Heart left ventricle (tissue), 13 donors: ENCODE results near the gene AAK1.

ENCODE experiments used
- POLR2A ChIP-seq, 2 donors: fragments of 450-650 bp; IDR thresholded peaks; one replicate each; pipeline ENCODE4 v1.6.1; 2017; ENCODE audit warnings: antibody characterized with exemption in 2 of 2, mild to moderate bottlenecking in 2 of 2, moderate library complexity in 2 of 2
- TF ChIP-seq, protein P1 (sequence below), 12 donors: fragments of 200-600 bp; sonication (generic) in 4 of 12; IDR thresholded peaks; one replicate each; pipeline versions ENCODE4 v1.5.0 to v1.8.0; 2018 to 2022; ENCODE audit warnings: antibody characterized with exemption in 12 of 12, mild to moderate bottlenecking in 5 of 12
- donor health status: ischemic (EF 13 %, LVEDD 7.1; RV severe dilation, severe dysfunction).
- donor health status: DM: no; HTN: yes; CAD: no.
- donor health status: DM: no; HTN: no; CAD: no.
- donor health status: ischemic (EF 25% LVEDD 6.9; RV normal size, moderate dysfunction).
- donor health status: ischemic (EF 25% LVEDD 5.7; RV mildly dilated, moderate dysfunction).
- donor health status: ischemic (EF 35%, LVEDD 5.7; RV mildly dilated, moderate dysfunction).
- donor health status: nonischemic (EF 11% LVEDD 7.7; RV severe dilation, severe dysfunction).
- donor health status: DM: yes; HTN: yes; CAD: no.
- donor health status: PGD.
- donor health status: ischemic (EF 29% LVEDD 5.4; RV normal size, mild dysfunction).
- donor health status: nonischemic (EF 23%, LVEDD 6.1; RV moderate dilation, normal function).

- TF ChIP-seq, protein P1, sequence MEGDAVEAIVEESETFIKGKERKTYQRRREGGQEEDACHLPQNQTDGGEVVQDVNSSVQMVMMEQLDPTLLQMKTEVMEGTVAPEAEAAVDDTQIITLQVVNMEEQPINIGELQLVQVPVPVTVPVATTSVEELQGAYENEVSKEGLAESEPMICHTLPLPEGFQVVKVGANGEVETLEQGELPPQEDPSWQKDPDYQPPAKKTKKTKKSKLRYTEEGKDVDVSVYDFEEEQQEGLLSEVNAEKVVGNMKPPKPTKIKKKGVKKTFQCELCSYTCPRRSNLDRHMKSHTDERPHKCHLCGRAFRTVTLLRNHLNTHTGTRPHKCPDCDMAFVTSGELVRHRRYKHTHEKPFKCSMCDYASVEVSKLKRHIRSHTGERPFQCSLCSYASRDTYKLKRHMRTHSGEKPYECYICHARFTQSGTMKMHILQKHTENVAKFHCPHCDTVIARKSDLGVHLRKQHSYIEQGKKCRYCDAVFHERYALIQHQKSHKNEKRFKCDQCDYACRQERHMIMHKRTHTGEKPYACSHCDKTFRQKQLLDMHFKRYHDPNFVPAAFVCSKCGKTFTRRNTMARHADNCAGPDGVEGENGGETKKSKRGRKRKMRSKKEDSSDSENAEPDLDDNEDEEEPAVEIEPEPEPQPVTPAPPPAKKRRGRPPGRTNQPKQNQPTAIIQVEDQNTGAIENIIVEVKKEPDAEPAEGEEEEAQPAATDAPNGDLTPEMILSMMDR (IDR thresholded peaks at IDR 0.05) = no peak
- TF ChIP-seq POLR2A (IDR thresholded peaks at IDR 0.05) = no peak
Observed at GRCh38 chr2:69538872-69539548, 104.5 kb downstream of the AAK1 start.
